ENCODE measurements around the gene SHLD1.

DNA sequence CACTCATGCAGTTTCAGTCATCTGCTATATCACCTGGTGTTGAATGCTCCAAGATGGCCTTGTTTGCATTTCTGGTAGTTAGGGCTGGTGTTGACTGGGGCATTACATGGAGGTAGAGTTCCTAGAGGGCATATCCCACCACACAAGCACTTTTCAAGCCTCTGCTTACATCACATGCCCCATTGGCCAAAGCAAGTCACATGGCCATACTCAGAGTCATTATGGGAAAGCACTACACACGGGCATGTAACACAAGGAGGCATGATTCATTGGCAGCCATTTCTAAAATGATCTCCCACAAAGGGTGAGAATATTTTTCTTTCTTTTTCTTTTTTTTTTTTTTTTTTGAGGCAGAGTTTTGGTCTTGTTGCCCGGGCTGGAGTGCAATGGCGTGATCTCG lies 126.9 kb downstream of the SHLD1 start:
- TF ChIP-seq, protein P1, sequence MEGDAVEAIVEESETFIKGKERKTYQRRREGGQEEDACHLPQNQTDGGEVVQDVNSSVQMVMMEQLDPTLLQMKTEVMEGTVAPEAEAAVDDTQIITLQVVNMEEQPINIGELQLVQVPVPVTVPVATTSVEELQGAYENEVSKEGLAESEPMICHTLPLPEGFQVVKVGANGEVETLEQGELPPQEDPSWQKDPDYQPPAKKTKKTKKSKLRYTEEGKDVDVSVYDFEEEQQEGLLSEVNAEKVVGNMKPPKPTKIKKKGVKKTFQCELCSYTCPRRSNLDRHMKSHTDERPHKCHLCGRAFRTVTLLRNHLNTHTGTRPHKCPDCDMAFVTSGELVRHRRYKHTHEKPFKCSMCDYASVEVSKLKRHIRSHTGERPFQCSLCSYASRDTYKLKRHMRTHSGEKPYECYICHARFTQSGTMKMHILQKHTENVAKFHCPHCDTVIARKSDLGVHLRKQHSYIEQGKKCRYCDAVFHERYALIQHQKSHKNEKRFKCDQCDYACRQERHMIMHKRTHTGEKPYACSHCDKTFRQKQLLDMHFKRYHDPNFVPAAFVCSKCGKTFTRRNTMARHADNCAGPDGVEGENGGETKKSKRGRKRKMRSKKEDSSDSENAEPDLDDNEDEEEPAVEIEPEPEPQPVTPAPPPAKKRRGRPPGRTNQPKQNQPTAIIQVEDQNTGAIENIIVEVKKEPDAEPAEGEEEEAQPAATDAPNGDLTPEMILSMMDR (IDR thresholded peaks at IDR 0.05): no peak
- TF ChIP-seq POLR2A (IDR thresholded peaks at IDR 0.05): no peak
